K562 (cell line): Measurements from ENCODE around the gene DOCK1. TPM values are rescaled to one million over a fixed set of nuclear protein-coding genes. Genes with fewer than 3 reads are reported as not detected.

Source experiments
- ATAC-seq: fragments of 200-7000 bp; cut with Tn5 transposase; 3 replicates; pipeline ENCODE4 v1.9.1; 2020; ENCODE audit warnings: moderate library complexity
- BruUV-seq: library from RNA; stranded (reverse); fragments of 400-500 nt; replicated peaks from 2 replicates; lab custom pipeline; 2021; lab: Mats Ljungman, UMichigan
- CTCF ChIA-PET: fragments of 300-600 bp; formaldehyde crosslinking; extraction: SDS; loops from one replicate; lab custom pipeline; 2021; ENCODE audit warnings: low intra/inter-chr PET ratio; lab: Yijun Ruan, JAX
- POLR2A ChIA-PET: fragments of 300-600, 350-650 bp; sonication (Branson Sonifier 250); formaldehyde crosslinking; extraction: SDS; loops from one replicate; lab custom pipeline; 2021; ENCODE audit warnings: antibody characterized with exemption, inconsistent platforms; lab: Yijun Ruan, JAX
- DNase-seq, 4 experiments: peaks; one replicate each; pipeline versions ENCODE4 v3.0.0 to v3.0.0-alpha.2; 2011 to 2018; ENCODE audit warnings: low spot score in 3 of 4, mixed read lengths in 3 of 4; ENCODE audit errors: extremely low read depth in 1 of 4
- FAIRE-seq: peaks from 2 replicates; lab custom pipeline; 2011; peaks lifted over from hg19 to GRCh38; lab: Jason Lieb, UNC
- H2AFZ ChIP-seq: 2 replicates; pipeline ENCODE4 v1.6.0; 2011; ENCODE audit warnings: low read depth, low read length, control low read depth, inconsistent platforms
- H3K27ac ChIP-seq: fragments of 200-600 bp; 3 replicates; pipeline ENCODE4 v1.8.0; 2011; ENCODE audit warnings: low read depth, mild to moderate bottlenecking, control low read depth, inconsistent platforms, low read length, moderate library complexity, mixed read lengths; ENCODE audit errors: extremely low read depth
- H3K27me3 ChIP-seq, 2 experiments: fragments of 300-600 bp in 1 of 2; 2 replicates in 1 of 2; 3 replicates in 1 of 2; pipeline versions ENCODE4 v1.6.0 to v1.8.0; 2011; ENCODE audit warnings: inconsistent platforms in 2 of 2, low read length in 2 of 2, mild to moderate bottlenecking in 1 of 2, mixed read lengths in 1 of 2, moderate library complexity in 1 of 2; ENCODE audit not compliant: control insufficient read depth in 2 of 2, insufficient read depth in 2 of 2
- H3K36me3 ChIP-seq: fragments of 300-600 bp; 3 replicates; pipeline ENCODE4 v1.8.0; 2011; ENCODE audit warnings: mild to moderate bottlenecking, low read length, inconsistent platforms; ENCODE audit not compliant: control insufficient read depth, insufficient read depth
- H3K4me1 ChIP-seq, 2 experiments: fragments of 200-600 bp in 1 of 2; replicated peaks in 1 of 2; 2 replicates in 1 of 2; 3 replicates in 1 of 2; pipeline versions ENCODE4 v1.5.1 to v1.8.0; 2011; ENCODE audit warnings: inconsistent platforms in 2 of 2, low read length in 2 of 2, mild to moderate bottlenecking in 1 of 2, mixed read lengths in 1 of 2, moderate library complexity in 1 of 2; ENCODE audit not compliant: control insufficient read depth in 2 of 2, insufficient read depth in 2 of 2
- H3K4me2 ChIP-seq: 2 replicates; pipeline ENCODE4 v1.6.1; 2011; ENCODE audit warnings: low read length, control low read depth, inconsistent platforms, mixed read lengths; ENCODE audit not compliant: insufficient read depth
- H3K4me3 ChIP-seq: fragments of 200-600 bp; sonication (generic), shearing (Covaris generic); 2 replicates; pipeline ENCODE4 v1.5.1; 2016; ENCODE audit warnings: control low read depth, inconsistent platforms
- H3K79me2 ChIP-seq: fragments of 200-600 bp; 3 replicates; pipeline ENCODE4 v1.8.0; 2011; ENCODE audit warnings: low read length, inconsistent platforms; ENCODE audit not compliant: control insufficient read depth, insufficient read depth
- H3K9ac ChIP-seq, 2 experiments: 2 replicates each; pipeline versions ENCODE4 v1.6.0 to v1.6.1; 2011; ENCODE audit warnings: low read depth in 2 of 2, low read length in 2 of 2, control low read depth in 1 of 2, inconsistent platforms in 1 of 2, mild to moderate bottlenecking in 1 of 2, mixed read lengths in 1 of 2; ENCODE audit not compliant: insufficient read depth in 1 of 2
- H3K9me1 ChIP-seq: one replicate; pipeline ENCODE4 v1.6.0; 2011; ENCODE audit warnings: inconsistent platforms, mild to moderate bottlenecking, low read length, moderate library complexity; ENCODE audit not compliant: control insufficient read depth, insufficient read depth
- H3K9me3 ChIP-seq: replicated peaks from 2 replicates; pipeline ENCODE4 v1.5.1; 2011; ENCODE audit warnings: low read depth, low read length, inconsistent platforms; ENCODE audit not compliant: control insufficient read depth, insufficient read depth
- H4K20me1 ChIP-seq: replicated peaks from 2 replicates; pipeline ENCODE4 v1.6.1; 2011; ENCODE audit warnings: low read length, inconsistent platforms, mixed read lengths; ENCODE audit not compliant: control insufficient read depth, insufficient read depth
- HEY1 ChIP-seq: fragments of 250-450 bp; sonication (Bioruptor Pico); IDR thresholded peaks from 2 replicates; pipeline ENCODE4 v1.5.0; 2020; ENCODE audit warnings: mild to moderate bottlenecking, moderate library complexity, borderline replicate concordance
- RBM34 ChIP-seq: fragments of 200-400 bp; formaldehyde crosslinking; IDR thresholded peaks from 2 replicates; pipeline ENCODE4 v1.6.1; 2018; ENCODE audit warnings: low read length, borderline replicate concordance; ENCODE audit not compliant: insufficient read depth
- SMAD1 ChIP-seq: fragments of 150-350 bp; IDR thresholded peaks from 2 replicates; pipeline ENCODE4 v1.6.1; 2014; ENCODE audit warnings: low read length, low read depth; ENCODE audit not compliant: partially characterized antibody
- TARDBP ChIP-seq: fragments of 450-650 bp; IDR thresholded peaks from 2 replicates; pipeline ENCODE4 v1.6.1; 2016
- U2AF2 ChIP-seq: fragments of 200-400 bp; formaldehyde crosslinking; optimal IDR thresholded peaks from 2 replicates; pipeline ENCODE3; 2017; ENCODE audit warnings: low read depth, mild to moderate bottlenecking, low read length
- WGBS: fragments of 100-300 bp; shearing (Covaris generic); methylation state at CpG from one replicate; pipeline ENCODE4 v1.1.6; 2016; ENCODE audit warnings: low coverage, mixed read lengths; ENCODE audit not compliant: insufficient coverage; ENCODE audit errors: missing lambda C conversion rate; 5-methylcytosine and 5-hydroxymethylcytosine counted together
- in situ Hi-C: fragments of 300-500 bp; cut with MboI; formaldehyde crosslinking; loops from 4 replicates; pipeline ENCODE4 v1.15.0; 2018; ENCODE audit warnings: inconsistent platforms, mixed read lengths
- intact Hi-C: fragments of 100-400 bp; cut with micrococcal nuclease; formaldehyde crosslinking; loops from 2 replicates; pipeline ENCODE4 v1.14.2; 2022
- polyA plus RNA-seq, 8 experiments: library from polyadenylated mRNA; depleted of rRNA in 4 of 8; stranded (reverse) in 5 of 8; unstranded in 3 of 8; fragments of >200 nt; fragmentation: Nextera tagmentation in 2 of 8; fragmentation: Illumina TruSeq in 1 of 8; extraction: Ambion mirVana in 2 of 8; extraction: Trizol in 1 of 8; gene quantifications; 2 replicates each; pipeline versions ENCODE4 v1.2.1 to v1.2.3, GENCODE V29; 2011 to 2014; ENCODE audit warnings: inconsistent platforms in 1 of 8, missing spikeins in 1 of 8
- total RNA-seq, 7 experiments: library from RNA; depleted of rRNA in 6 of 7; stranded (reverse); fragments of >200 nt in 6 of 7; fragmentation: Illumina TruSeq in 2 of 7; extraction: Trizol in 2 of 7; gene quantifications; 2 replicates each; pipeline versions ENCODE4 v1.2.1 to v1.2.3, GENCODE V29; 2011 to 2021; ENCODE audit warnings: low replicate concordance in 1 of 7
- TF ChIP-seq, protein P1 (sequence below): sonication (generic); formaldehyde crosslinking; IDR thresholded peaks from 2 replicates; pipeline ENCODE4 v1.8.1; 2023; ENCODE audit warnings: mild to moderate bottlenecking, missing genetic modification reagents
- TF ChIP-seq, protein P2 (sequence below): fragments of 250-450 bp; sonication (Bioruptor Pico); IDR thresholded peaks from 2 replicates; pipeline ENCODE4 v1.5.0; 2022; ENCODE audit warnings: mild to moderate bottlenecking

DOCK1 gene
- total and polyA plus RNA-seq, 9 of the 15 experiments (the other 6 are each of a cell fraction or from before 2014, with no cell fraction given): 0.31 TPM; not detected in 8

DNA sequence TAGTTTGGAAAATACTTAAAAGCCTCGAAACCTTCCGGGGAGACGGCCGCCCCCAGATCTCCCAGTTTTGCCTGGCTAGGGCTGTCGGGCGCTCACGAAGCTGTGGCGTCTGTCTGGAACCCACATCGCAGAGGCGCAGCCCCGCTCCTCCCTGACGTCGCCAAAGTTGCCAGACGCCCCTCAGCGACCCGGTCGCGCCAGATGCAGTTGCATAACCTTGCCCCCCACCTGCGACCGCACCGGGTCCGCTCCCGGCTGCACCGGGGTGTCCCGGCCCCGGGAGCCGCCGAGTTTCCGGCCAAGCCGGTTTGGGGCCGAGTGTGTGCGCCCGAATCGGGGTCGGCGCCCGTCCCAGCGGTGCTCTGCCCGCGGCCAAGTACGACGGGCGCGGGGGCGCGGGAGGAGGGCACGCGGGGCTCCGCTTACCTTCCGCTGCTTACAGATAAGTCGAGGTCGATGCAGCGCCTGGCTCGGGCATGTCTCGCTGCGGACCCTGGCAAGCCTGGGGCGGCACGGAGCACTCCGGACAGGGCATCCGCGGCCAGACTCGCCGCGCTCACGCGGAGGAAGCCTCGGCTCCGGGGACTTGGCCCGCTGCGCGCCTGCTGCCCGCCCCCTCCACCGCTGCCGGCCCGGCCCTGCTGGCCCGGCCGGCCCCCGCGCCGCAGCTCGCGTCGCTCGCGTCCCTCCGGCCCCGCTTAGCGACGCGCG lies 290.5 kb downstream of the DOCK1 start (continued):
- no peak for TF ChIP-seq U2AF2
- TF ChIP-seq SMAD1: no peak

DNA sequence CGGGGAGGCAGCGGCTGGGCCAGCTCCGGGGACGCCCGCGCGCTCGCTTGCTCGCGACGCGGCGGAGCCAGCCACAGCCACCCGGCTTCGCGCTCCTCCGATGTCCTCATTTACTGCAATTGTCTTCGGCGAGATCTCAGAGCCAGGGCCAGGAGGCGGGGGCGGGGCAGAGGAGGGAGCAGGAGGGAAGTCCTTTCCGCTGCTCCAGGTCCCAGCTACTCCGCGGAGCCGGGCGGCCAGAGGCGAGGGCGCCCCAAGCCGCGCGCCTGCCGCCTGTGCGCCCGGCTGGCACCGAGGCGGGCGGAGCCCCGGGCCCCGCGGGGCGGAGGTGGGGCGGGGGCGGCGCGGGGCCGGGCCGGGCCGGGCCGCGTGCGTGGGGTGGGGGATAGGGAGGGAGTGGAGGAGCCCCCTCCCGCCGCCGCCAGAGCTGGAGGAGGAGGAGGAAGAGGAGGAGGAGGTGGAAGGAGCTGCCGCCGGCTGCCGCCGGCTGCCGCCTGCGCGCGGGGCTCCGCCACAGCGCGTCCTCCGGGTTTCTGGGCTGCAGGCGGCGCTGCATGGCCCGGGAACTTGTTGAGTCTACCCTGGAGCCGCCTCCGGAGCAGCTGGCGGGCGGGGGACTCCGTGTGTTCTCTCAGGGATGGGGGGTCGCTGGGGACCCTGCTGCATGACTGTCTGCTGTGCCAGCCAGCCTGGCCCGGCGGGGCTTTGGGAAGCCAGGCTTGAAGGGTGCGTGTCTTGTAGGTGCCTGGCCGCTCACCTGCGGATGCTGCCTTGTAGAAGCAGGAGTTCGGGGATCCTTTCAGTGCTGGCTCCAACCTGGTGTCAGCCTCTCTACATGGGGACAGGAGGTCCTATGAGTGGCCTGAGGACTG lies 291.3 kb downstream of the DOCK1 start, which contains the start of gene INSYN2A:
Gene INSYN2A, minus strand, starts transcription at position 310 of the 872 bp plus-strand sequence. CDS start 20,196 bp downstream, outside the sequence.
- CTCF ChIA-PET: no interaction called here
- POLR2A ChIA-PET: no interaction called here
- Histone ChIP-seq H3K4me3 (no peak within 1 kb of the TSS), H3K79me2 (no peaks in the 10 kb centered on the region), H3K27ac (no peak within 1 kb of the TSS), H3K9ac (no peak within 1 kb of the TSS), H3K9me3 (no peaks in the 10 kb centered on the region), H3K4me1 (no peaks in the 10 kb centered on the region), H2AFZ (no peak within 1 kb of the TSS), H3K9me1 (no peaks in the 10 kb centered on the region), H4K20me1 (no peaks in the 10 kb centered on the region), H3K4me2 (no peak within 1 kb of the TSS), H3K27me3 (no peaks in the 10 kb centered on the region), H3K36me3 (no peaks in the 10 kb centered on the region)
- no peak for DNase-seq
- TF ChIP-seq, protein P1, sequence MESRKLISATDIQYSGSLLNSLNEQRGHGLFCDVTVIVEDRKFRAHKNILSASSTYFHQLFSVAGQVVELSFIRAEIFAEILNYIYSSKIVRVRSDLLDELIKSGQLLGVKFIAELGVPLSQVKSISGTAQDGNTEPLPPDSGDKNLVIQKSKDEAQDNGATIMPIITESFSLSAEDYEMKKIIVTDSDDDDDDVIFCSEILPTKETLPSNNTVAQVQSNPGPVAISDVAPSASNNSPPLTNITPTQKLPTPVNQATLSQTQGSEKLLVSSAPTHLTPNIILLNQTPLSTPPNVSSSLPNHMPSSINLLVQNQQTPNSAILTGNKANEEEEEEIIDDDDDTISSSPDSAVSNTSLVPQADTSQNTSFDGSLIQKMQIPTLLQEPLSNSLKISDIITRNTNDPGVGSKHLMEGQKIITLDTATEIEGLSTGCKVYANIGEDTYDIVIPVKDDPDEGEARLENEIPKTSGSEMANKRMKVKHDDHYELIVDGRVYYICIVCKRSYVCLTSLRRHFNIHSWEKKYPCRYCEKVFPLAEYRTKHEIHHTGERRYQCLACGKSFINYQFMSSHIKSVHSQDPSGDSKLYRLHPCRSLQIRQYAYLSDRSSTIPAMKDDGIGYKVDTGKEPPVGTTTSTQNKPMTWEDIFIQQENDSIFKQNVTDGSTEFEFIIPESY (CRISPR knock-in tag): no peak
- TF ChIP-seq TARDBP (no peak), HEY1 (CRISPR knock-in tag) (no peak), RBM34 (no peak)
- TF ChIP-seq, protein P2, sequence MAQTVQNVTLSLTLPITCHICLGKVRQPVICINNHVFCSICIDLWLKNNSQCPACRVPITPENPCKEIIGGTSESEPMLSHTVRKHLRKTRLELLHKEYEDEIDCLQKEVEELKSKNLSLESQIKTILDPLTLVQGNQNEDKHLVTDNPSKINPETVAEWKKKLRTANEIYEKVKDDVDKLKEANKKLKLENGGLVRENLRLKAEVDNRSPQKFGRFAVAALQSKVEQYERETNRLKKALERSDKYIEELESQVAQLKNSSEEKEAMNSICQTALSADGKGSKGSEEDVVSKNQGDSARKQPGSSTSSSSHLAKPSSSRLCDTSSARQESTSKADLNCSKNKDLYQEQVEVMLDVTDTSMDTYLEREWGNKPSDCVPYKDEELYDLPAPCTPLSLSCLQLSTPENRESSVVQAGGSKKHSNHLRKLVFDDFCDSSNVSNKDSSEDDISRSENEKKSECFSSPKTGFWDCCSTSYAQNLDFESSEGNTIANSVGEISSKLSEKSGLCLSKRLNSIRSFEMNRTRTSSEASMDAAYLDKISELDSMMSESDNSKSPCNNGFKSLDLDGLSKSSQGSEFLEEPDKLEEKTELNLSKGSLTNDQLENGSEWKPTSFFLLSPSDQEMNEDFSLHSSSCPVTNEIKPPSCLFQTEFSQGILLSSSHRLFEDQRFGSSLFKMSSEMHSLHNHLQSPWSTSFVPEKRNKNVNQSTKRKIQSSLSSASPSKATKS (CRISPR knock-in tag): no peak
- WGBS: 0% methylated on average over 3 of the region's 81 CpGs
- no TSS peak for BruUV-seq
- no peak for ATAC-seq
- in situ Hi-C loops: no loop called here
- no peak for FAIRE-seq
- intact Hi-C loops: no loop called here
